Effector memory CD4-positive, alpha-beta T cell (primary cell): ENCODE data around the gene DMGDH.

Source experiments
- DNase-seq, 3 donors: peaks; one replicate each; pipeline ENCODE4 v3.0.0-alpha.2; 2020
- H3K27ac ChIP-seq: 2 replicates; pipeline ENCODE4 v1.7.0; 2013; ENCODE audit warnings: mild to moderate bottlenecking, low read length, moderate library complexity; ENCODE audit not compliant: insufficient read depth, poor library complexity, severe bottlenecking
- H3K27me3 ChIP-seq: replicated peaks from 2 replicates; pipeline ENCODE4 v1.7.0; 2013; ENCODE audit warnings: mild to moderate bottlenecking, low read length; ENCODE audit not compliant: insufficient read depth, control insufficient read depth, poor library complexity, severe bottlenecking
- H3K36me3 ChIP-seq: 2 replicates; pipeline ENCODE4 v1.7.0; 2013; ENCODE audit warnings: mild to moderate bottlenecking, low read length, moderate library complexity; ENCODE audit not compliant: control insufficient read depth, insufficient read depth
- H3K4me1 ChIP-seq: 2 replicates; pipeline ENCODE4 v1.7.0; 2013; ENCODE audit warnings: low read length, mild to moderate bottlenecking; ENCODE audit not compliant: control insufficient read depth, insufficient read depth, poor library complexity, severe bottlenecking
- H3K4me3 ChIP-seq: 2 replicates; pipeline ENCODE4 v1.7.0; 2013; ENCODE audit warnings: low read length, low read depth, mild to moderate bottlenecking; ENCODE audit not compliant: insufficient read depth, poor library complexity, severe bottlenecking
- H3K9me3 ChIP-seq: 2 replicates; pipeline ENCODE4 v1.7.0; 2013; ENCODE audit warnings: mild to moderate bottlenecking, low read length, moderate library complexity; ENCODE audit not compliant: control insufficient read depth

The DMGDH gene

DNA sequence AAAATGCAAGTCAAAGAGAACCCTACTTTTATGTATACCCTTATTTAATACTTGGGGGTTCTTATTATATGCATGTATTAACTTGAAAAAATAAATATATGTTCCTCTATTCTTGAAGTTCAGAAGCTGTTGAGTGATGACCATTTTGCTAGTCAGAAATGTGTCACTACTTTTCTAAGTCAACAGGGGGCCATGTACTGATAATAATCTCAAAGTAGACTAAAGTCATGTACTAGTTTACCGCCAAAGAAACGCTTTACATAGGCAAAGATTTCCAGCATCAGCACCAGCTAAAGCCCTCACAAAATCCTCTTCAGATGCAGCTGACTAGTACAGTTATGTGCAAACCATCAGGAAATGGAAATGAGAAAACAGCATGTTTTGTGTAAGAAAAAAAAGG lies 36.4 kb upstream of the DMGDH start:
- H3K4me3 ChIP-seq: no peak overlapping the region
- no peaks in the 10 kb centered on the region for H3K36me3 ChIP-seq
- no peaks in the 10 kb centered on the region for H3K4me1 ChIP-seq
- H3K27me3 ChIP-seq: peaks cover 6% of the 10 kb centered on the region
- no peak overlapping the region for H3K27ac ChIP-seq
- DNase-seq: no peak
- H3K9me3 ChIP-seq: no peaks in the 10 kb centered on the region

DNA sequence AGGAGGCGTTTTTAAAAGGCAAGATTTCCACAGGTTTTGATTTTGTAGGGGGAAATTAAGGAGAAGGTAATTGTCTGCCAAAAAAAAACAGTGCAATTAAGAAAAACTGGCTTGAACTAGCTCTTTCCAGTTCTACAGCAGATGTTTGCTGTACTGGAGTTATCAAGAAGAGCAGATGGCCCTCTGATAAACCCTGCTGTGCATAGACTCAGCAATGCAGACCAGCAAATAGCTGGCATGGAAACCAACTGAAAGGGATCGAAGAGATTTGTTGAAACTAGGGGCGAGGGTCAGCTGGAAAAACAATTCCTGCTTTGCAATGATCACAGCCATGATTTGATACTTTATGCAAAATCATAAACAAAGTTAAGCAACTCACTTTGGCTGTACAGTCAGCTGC lies 24.3 kb upstream of the DMGDH start:
- no peak overlapping the region for H3K4me3 ChIP-seq
- H3K4me1 ChIP-seq: no peaks in the 10 kb centered on the region
- H3K9me3 ChIP-seq: no peaks in the 10 kb centered on the region
- no peak for DNase-seq
- H3K27ac ChIP-seq: no peak overlapping the region
- H3K27me3 ChIP-seq: no peaks in the 10 kb centered on the region
- no peaks in the 10 kb centered on the region for H3K36me3 ChIP-seq

DNA sequence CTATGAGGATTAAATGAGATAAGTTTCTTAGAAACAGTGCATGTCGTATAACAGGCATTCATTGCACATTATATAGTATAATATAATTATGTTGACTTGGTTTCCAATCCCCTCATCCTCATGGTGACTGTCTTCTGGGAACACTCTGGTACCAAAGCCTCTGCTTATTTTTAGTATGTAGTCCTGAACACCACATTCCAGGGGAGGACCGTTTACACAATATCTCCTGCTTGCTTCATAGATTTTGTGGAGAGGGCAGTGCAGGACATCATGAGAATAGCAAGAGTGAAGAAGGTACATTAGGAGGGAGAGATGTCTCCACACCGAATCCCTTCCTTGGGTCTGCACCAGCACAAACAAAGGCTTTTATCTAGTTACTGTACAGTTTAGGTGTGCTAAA lies 21.6 kb upstream of the DMGDH start:
- H3K27me3 ChIP-seq: no peaks in the 10 kb centered on the region
- no peaks in the 10 kb centered on the region for H3K4me1 ChIP-seq
- DNase-seq: no peak
- H3K9me3 ChIP-seq: no peaks in the 10 kb centered on the region
- H3K36me3 ChIP-seq: no peaks in the 10 kb centered on the region
- no peak overlapping the region for H3K4me3 ChIP-seq
- H3K27ac ChIP-seq: no peak overlapping the region

DNA sequence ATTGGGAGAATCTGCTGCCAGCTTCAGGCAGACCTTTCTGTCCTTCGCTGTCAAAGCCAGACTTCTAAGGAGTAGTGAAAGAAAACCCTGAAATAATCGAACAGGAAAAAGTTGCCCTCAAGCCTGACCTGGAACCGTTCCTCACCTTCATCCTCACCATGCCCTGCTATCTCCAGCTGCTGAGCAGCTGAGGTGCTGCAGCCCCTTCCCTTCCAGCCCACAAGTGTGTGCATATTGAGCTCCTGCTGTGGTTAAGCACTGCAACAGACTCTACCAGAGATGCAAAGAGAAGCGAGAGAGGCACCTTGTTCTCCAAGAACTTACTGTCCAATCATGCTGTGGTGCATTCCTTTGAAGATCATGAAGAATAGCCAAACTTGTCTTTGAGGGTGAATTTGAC lies 19.0 kb upstream of the DMGDH start:
- H3K4me1 ChIP-seq: no peaks in the 10 kb centered on the region
- DNase-seq: no peak

DNA sequence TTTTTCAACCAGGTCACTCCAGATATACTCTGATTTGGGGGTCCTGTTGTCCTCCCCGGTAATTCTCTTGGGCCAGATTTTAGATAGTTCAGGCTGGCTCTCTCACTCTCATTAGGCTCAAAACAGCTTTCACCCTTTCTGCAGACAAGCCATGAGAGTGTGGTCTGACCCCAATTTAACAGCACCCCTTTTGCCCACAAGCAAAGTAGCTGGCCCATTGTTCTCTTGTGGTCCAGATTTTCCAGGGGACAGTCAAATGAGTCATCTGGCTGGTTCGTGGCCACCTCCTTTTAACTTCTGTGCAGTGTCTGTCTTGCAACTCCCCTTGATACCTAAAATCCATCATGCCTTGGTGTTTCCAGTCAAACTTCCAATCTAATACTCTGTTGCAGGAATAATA lies 16.6 kb upstream of the DMGDH start:
- Histone ChIP-seq H3K27ac (no peak overlapping the region), H3K36me3 (no peaks in the 10 kb centered on the region), H3K4me3 (no peak overlapping the region), H3K4me1 (no peaks in the 10 kb centered on the region), H3K27me3 (no peaks in the 10 kb centered on the region), H3K9me3 (no peaks in the 10 kb centered on the region)
- no peak for DNase-seq

More for the DNA sequence above, 19.0 kb upstream of the DMGDH start:
- Histone ChIP-seq H3K27ac (no peak overlapping the region), H3K36me3 (no peaks in the 10 kb centered on the region), H3K4me3 (no peak overlapping the region), H3K9me3 (no peaks in the 10 kb centered on the region), H3K27me3 (no peaks in the 10 kb centered on the region)

DNA sequence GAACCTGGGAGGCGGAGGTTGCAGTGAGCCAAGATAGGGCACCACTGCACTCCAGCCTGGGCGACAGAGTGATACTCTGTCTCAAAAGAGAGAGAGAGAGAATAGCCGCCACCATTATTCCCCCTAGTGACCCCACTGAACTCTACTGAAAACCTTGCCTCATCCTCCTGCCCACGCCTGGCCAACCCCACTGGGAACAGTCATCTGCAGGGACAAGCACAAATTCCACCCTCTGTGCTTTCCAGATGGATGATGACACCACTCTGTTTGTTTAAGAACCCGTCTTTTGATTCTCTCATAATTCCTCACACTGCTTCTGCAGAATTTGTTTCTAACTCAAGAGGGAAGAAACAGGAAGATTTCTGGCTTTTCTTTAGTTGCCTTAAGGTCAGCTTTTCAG lies 12.3 kb upstream of the DMGDH start:
- no peaks in the 10 kb centered on the region for H3K4me1 ChIP-seq
- H3K9me3 ChIP-seq: no peaks in the 10 kb centered on the region
- DNase-seq: no peak
- H3K27ac ChIP-seq: no peak overlapping the region
- H3K36me3 ChIP-seq: no peaks in the 10 kb centered on the region
- H3K4me3 ChIP-seq: no peak overlapping the region
- no peaks in the 10 kb centered on the region for H3K27me3 ChIP-seq

DNA sequence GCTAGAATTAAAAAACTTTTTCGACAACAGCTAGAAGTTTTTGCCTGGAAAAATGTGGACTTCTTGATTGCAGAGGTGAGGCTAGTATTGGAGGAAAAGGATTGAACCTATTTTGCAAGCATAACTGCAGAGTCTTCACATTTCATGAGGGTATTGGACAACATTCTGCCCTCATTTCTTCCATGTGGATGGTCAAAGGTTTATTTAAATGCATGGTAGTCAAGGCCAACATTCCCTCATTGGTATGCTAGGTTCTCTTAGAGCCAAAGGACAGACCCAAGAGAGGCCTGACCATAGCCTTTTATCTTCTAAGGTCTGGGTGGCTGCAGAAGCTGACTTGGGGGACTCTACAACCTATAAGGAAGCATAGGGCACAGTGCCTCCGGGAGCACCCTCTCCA lies 11.3 kb upstream of the DMGDH start:
- Histone ChIP-seq H3K4me1 (no peaks in the 10 kb centered on the region), H3K4me3 (no peak overlapping the region), H3K27ac (no peak overlapping the region), H3K27me3 (no peaks in the 10 kb centered on the region), H3K36me3 (no peaks in the 10 kb centered on the region), H3K9me3 (no peaks in the 10 kb centered on the region)
- DNase-seq: no peak

DNA sequence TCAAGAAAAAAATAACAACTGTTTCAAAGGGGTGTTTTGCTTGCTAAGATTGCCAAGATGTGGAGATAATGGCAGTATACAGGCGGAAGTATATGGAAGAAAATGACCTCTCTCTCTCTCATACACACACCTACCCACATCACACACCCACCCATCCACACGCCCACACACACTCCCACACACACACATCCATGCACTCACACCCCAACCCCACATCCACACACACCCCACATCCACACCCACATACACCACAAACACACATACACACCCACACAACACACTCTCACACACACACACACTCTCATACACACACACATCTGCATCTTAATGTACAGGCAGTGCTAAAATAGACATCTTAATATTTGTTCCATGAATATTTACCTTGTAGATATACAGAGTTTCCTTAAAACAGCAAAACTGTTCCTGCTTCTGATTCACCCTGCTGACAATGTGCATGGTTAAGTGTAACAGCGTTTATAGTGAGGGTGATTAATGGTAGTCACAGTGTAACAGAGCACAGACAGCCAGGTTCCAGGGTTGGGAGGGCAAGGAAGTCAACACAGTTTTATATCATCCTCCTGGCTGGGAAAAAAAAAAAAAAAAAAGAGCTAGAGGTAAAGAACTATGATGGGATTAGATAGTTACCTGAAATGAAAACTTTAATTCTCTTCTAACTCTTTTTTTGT lies 8.3 kb upstream of the DMGDH start:
- no peak overlapping the region for H3K4me3 ChIP-seq
- H3K4me1 ChIP-seq: no peaks in the 10 kb centered on the region
- DNase-seq: no peak
- H3K27me3 ChIP-seq: no peaks in the 10 kb centered on the region
- no peaks in the 10 kb centered on the region for H3K36me3 ChIP-seq
- H3K9me3 ChIP-seq: no peaks in the 10 kb centered on the region
- no peak overlapping the region for H3K27ac ChIP-seq

DNA sequence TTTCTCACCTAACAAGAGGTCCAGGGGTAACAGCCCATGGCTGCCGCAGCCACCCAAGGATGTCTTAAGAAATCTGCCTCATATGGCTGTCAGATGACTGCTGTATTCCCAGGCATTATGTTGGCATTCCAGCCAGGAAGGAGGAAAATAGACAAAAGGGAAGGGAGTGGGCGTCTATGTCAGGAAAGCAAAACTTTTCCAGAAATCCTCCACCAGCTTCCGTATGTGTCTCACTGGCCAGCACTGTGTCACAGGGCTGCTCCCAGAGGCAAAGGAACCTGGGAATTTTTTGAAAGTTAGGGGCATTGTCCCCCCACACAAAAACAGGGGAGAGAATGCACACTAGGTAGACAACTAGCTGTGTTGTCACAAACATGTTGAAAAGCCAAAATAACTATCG lies 7.3 kb upstream of the DMGDH start:
- no peak for DNase-seq
- H3K9me3 ChIP-seq: no peaks in the 10 kb centered on the region
- H3K4me1 ChIP-seq: no peaks in the 10 kb centered on the region
- no peak overlapping the region for H3K4me3 ChIP-seq
- H3K27ac ChIP-seq: no peak overlapping the region
- no peaks in the 10 kb centered on the region for H3K36me3 ChIP-seq
- H3K27me3 ChIP-seq: no peaks in the 10 kb centered on the region

DNA sequence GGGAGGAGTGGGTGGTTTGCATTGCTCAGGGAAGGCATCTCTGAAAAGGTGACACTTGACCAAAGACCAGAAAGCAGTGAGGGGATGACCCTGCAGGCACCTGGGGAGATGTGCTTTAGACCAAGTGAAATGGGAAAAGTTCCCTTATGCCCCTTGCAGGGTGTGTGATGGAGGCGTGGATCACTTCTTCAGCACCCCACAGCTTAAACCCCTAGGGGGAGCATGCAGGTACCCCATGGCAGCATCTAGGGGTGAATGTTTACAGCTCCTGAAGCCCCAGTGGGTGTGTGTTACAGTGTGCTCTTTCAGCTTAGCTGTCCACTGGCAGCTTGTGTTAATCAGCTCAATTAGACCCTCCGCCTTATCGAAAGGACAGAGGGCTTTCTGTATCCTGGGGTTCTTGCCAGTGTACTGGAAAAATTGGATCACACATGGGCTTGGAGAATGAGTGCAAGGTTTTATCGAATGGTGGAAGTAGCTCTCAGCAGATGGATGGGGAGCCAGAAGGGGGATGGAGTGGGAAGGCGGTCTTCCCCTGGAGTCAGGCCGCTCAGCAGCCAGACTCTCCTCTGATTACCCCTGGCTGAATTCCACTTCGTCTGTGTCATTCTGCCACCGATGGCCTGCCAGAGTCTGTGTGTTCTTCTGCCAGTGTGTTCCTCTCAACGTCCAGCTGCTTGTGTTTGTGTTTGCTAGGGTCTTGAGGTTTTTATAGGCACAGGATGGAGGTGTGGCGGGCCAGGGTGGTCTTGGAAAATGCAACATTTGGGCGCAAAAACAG lies 6.4 kb upstream of the DMGDH start:
- no peak overlapping the region for H3K27ac ChIP-seq
- no peak overlapping the region for H3K4me3 ChIP-seq
- H3K9me3 ChIP-seq: no peaks in the 10 kb centered on the region

More for the DNA sequence above, 6.4 kb upstream of the DMGDH start:
- no peaks in the 10 kb centered on the region for H3K27me3 ChIP-seq
- no peaks in the 10 kb centered on the region for H3K4me1 ChIP-seq
- H3K36me3 ChIP-seq: no peaks in the 10 kb centered on the region
- DNase-seq: no peak
